Heart right ventricle (tissue), 16 donors: ENCODE measurements around the gene KIF25. TPM values are rescaled to one million over a fixed set of nuclear protein-coding genes. Genes with fewer than 3 reads are reported as not detected.

Experiments
- ATAC-seq, 8 donors: fragments of 200-7000 bp; cut with Tn5 transposase; one replicate each; pipeline ENCODE4 v1.9.1; 2020; ENCODE audit warnings: mild to moderate bottlenecking in 8 of 8, moderate library complexity in 8 of 8, moderate number of reproducible peaks in 1 of 8
- DNase-seq, 2 donors: peaks; one replicate each; pipeline ENCODE4 v3.0.0-alpha.2; 2020
- H3K27ac ChIP-seq, 10 donors: fragments of 200-600 bp; sonication (generic) in 2 of 10; one replicate each; pipeline versions ENCODE4 v1.5.0 to v1.8.0; 2020 to 2022; ENCODE audit warnings: mild to moderate bottlenecking in 3 of 10
- H3K27me3 ChIP-seq, 7 donors: fragments of 200-600 bp; one replicate each; pipeline ENCODE4 v1.8.0; 2021 to 2022; ENCODE audit warnings: mild to moderate bottlenecking in 2 of 7
- H3K36me3 ChIP-seq, 9 donors: fragments of 200-600 bp; sonication (generic) in 1 of 9; one replicate each; pipeline versions ENCODE4 v1.5.0 to v1.8.0; 2020 to 2022; ENCODE audit warnings: mild to moderate bottlenecking in 2 of 9
- H3K4me1 ChIP-seq, 9 donors: fragments of 200-600 bp; sonication (generic) in 1 of 9; one replicate each; pipeline versions ENCODE4 v1.5.0 to v1.8.0; 2020 to 2022; ENCODE audit warnings: mild to moderate bottlenecking in 4 of 9
- H3K4me3 ChIP-seq, 10 donors: fragments of 200-600 bp; sonication (generic) in 2 of 10; one replicate each; pipeline versions ENCODE4 v1.5.0 to v1.8.0; 2020 to 2022; ENCODE audit warnings: mild to moderate bottlenecking in 7 of 10, moderate library complexity in 2 of 10
- H3K9me3 ChIP-seq, 11 donors: fragments of 200-600 bp in 10 of 11; sonication (generic) in 2 of 11; one replicate each; pipeline versions ENCODE4 v1.5.0 to v1.8.0; 2013 to 2022; ENCODE audit warnings: mild to moderate bottlenecking in 2 of 11, control low read depth in 1 of 11, moderate library complexity in 1 of 11
- WGBS, 2 donors: extraction: QIAGEN DNeasy Blood & Tissue Kit; methylation state at CpG; one replicate each; pipeline ENCODE4 v1.1.7; 2013; ENCODE audit warnings: inconsistent platforms in 1 of 2; 5-methylcytosine and 5-hydroxymethylcytosine counted together
- intact Hi-C, 10 donors: fragments of 100-400 bp; cut with DNase I; formaldehyde crosslinking; loops; one replicate each; pipeline versions ENCODE4 v1.11.1 to v1.14.2; 2022
- polyA plus RNA-seq, 2 donors: library from polyadenylated mRNA; stranded (reverse); fragments of 200-250 nt; gene quantifications; one replicate each; pipeline ENCODE4 v1.2.3, GENCODE V29; 2013
- total RNA-seq, 10 donors: library from RNA; stranded (reverse); fragmentation: NEBNext Ultra II Directional in 3 of 10; extraction: Animal tissue kit (Norgen Biotek cat#: 25700) in 3 of 10; gene quantifications; one replicate each; pipeline versions ENCODE4 v1.2.1 to v1.2.4, GENCODE V29; 2021 to 2023
- TF ChIP-seq, protein P1 (sequence below), 9 donors: fragments of 200-600 bp; sonication (generic) in 2 of 9; IDR thresholded peaks; one replicate each; pipeline versions ENCODE4 v1.5.0 to v1.8.0; 2021 to 2022; ENCODE audit warnings: antibody characterized with exemption in 9 of 9, mild to moderate bottlenecking in 5 of 9, moderate library complexity in 1 of 9
- donor health status: Arrhythmogenic right ventricular cardiomyopathy.
- donor health status: ischemic (EF 13 %, LVEDD 7.1; RV severe dilation, severe dysfunction).
- donor health status: healthy with polysubstance abuse.
- donor health status: DM: no; HTN: yes; CAD: no.
- donor health status: DM: no; HTN: no; CAD: no.
- donor health status: ischemic (EF 25% LVEDD 6.9; RV normal size, moderate dysfunction).
- donor health status: ischemic (EF 25% LVEDD 5.7; RV mildly dilated, moderate dysfunction).
- donor health status: healthy.
- donor health status: DM: yes; HTN: yes; CAD: no.
- donor health status: Ischemic cardiomyopathy.
- donor health status: ischemic (EF 35%, LVEDD 5.7; RV mildly dilated, moderate dysfunction).
- donor health status: nonischemic (EF 11% LVEDD 7.7; RV severe dilation, severe dysfunction).
- donor health status: DM: yes; HTN: yes; CAD: no.
- donor health status: PGD.
- donor health status: ischemic (EF 29% LVEDD 5.4; RV normal size, mild dysfunction).
- donor health status: nonischemic (EF 23%, LVEDD 6.1; RV moderate dilation, normal function).

KIF25 gene
- total and polyA plus RNA-seq, 12 donors: 0.18 to 0.95 (median 0.39) TPM; not detected in 4

DNA sequence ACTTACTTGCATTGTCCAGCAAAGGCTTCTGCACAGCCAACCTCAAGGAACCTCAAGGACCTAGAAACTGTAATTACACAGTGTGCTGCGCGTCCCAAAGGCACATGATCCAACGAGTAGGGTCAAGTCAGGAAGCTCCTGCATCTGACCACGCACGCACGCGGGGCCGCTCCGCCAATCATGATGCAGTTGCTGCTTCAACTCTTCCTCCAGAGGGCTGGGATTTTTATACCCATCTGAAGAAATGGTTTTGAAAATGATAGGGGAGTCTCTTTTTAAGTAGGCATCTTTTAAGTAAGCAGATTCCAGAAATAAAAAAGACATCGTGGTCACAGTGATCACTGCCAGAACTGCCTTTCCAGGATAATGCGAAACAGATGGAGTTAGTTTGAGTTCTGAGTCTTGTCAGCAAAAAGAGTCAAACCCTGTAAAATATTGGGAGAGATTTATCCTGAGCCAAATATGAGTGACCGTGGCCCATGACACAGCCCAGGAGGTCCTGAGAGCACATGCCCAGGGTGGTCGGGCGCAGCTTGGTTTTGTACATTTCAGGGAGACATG is 34.0 kb downstream of the KIF25 start:
- peaks cover 0 to 18% (median 0%) of the 10 kb centered on the region in 7 donors for H3K27me3 ChIP-seq
- no peaks in the 10 kb centered on the region for H3K36me3 ChIP-seq
- TF ChIP-seq, protein P1, sequence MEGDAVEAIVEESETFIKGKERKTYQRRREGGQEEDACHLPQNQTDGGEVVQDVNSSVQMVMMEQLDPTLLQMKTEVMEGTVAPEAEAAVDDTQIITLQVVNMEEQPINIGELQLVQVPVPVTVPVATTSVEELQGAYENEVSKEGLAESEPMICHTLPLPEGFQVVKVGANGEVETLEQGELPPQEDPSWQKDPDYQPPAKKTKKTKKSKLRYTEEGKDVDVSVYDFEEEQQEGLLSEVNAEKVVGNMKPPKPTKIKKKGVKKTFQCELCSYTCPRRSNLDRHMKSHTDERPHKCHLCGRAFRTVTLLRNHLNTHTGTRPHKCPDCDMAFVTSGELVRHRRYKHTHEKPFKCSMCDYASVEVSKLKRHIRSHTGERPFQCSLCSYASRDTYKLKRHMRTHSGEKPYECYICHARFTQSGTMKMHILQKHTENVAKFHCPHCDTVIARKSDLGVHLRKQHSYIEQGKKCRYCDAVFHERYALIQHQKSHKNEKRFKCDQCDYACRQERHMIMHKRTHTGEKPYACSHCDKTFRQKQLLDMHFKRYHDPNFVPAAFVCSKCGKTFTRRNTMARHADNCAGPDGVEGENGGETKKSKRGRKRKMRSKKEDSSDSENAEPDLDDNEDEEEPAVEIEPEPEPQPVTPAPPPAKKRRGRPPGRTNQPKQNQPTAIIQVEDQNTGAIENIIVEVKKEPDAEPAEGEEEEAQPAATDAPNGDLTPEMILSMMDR (IDR thresholded peaks at IDR 0.05): no peak
- H3K4me3 ChIP-seq: no peak overlapping the region
- H3K4me1 ChIP-seq: peaks cover 0 to 68% (median 52%) of the 10 kb centered on the region in 9 donors
- 54 to 67% methylated on average over 14 of the region's 14 CpGs for WGBS, 2 donors
- intact Hi-C loops: loop anchor here in 5 of 10 donors (5.0 to 10.0 kb wide), 5 partner anchors 39 to 97 kb away; no protein-coding TSS in a partner anchor
- peak in 7 of 8 donors; percentile 18 to 47 (median 26) for ATAC-seq
- H3K27ac ChIP-seq: peak overlapping the region; percentile 43 to 96 (median 80)
- H3K9me3 ChIP-seq: no peaks in the 10 kb centered on the region
- peak in 1 of 2 donors; percentile 61 for DNase-seq

DNA sequence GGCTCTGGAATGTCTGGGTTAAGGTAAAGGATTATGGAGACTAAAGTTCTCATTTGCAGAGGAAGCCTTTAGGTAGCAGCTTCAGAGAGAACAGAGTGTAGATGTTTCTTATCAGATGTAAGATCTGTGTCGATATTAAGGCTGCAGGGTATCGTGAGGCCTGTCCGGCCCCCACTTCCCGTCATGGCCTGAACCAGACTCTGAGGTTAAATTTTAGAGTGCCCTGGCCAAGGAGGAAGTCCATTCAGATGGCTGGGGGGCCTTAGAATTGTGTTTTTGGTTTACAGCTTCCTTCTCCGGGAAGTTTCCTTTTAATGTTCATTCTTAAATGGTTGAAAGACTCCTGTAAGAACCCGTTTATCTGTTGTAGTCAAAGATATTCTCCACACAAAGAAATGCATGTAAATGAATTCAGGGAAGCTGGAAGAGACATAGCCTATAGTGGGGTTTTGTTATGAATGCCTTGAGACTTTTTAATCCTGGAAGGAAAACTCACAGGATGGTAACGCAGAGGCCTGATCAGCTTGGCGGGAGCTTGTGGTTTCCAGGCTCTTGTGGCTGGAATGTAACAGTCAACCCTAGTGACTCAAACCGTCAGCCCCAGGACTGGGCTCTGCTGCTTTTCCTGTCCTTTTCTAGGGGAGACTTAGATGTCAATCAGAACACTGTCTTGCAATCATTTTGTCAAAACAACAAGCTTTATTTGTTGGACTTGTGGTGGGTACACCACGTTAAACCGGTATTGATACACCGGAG is 34.7 kb downstream of the KIF25 start:
- peaks cover 0 to 18% (median 0%) of the 10 kb centered on the region in 7 donors for H3K27me3 ChIP-seq
- intact Hi-C loops: loop anchor here in 5 of 10 donors (5.0 to 10.0 kb wide), 5 partner anchors 40 to 97 kb away; no protein-coding TSS in a partner anchor
- TF ChIP-seq, protein P1 (IDR thresholded peaks at IDR 0.05): peak in 1 of 9 donors; percentile 18
- peak overlapping the region; percentile 43 to 96 (median 80) for H3K27ac ChIP-seq
- no peak overlapping the region for H3K4me3 ChIP-seq
- 52 to 53% methylated on average over 12 of the region's 12 CpGs for WGBS, 2 donors
- DNase-seq (peak in 1 of 2 donors; percentile 27), ATAC-seq (peak in 6 of 8 donors; percentile 14 to 43 (median 34))
- no peaks in the 10 kb centered on the region for H3K9me3 ChIP-seq
- H3K36me3 ChIP-seq: no peaks in the 10 kb centered on the region
- peaks cover 0 to 75% (median 58%) of the 10 kb centered on the region in 9 donors for H3K4me1 ChIP-seq

GRCh38 chr6:168033791-168034190 is 36.3 kb downstream of the KIF25 start:
- H3K27ac ChIP-seq: peak overlapping the region in 7 of 10 donors; percentile 77 to 96 (median 92)
- intact Hi-C loops: loop anchor here in 5 of 10 donors (2.0 to 10.0 kb wide), 6 partner anchors 41 to 99 kb away; no protein-coding TSS in a partner anchor
- 95% methylated on average over 12 of the region's 12 CpGs for whole genome bisulfite sequencing, 2 donors
- ATAC-seq (no peak), DNase-seq (no peak)
- H3K4me1 ChIP-seq: peaks cover 0 to 87% (median 61%) of the 10 kb centered on the region in 9 donors
- peaks cover 0 to 10% (median 0%) of the 10 kb centered on the region in 11 donors for H3K9me3 ChIP-seq
- no peak overlapping the region for H3K4me3 ChIP-seq
- no peaks in the 10 kb centered on the region for H3K36me3 ChIP-seq
- peaks cover 0 to 18% (median 0%) of the 10 kb centered on the region in 7 donors for H3K27me3 ChIP-seq
- TF ChIP-seq, protein P1 (IDR thresholded peaks at IDR 0.05): no peak

- Histone ChIP-seq H3K4me3 (no peak overlapping the region), H3K4me1 (peaks cover 0 to 84% (median 61%) of the 10 kb centered on the region in 9 donors), H3K9me3 (peaks cover 0 to 17% (median 4%) of the 10 kb centered on the region in 11 donors), H3K36me3 (no peaks in the 10 kb centered on the region), H3K27ac (peak overlapping the region; percentile 77 to 96 (median 86)), H3K27me3 (peaks cover 0 to 18% (median 0%) of the 10 kb centered on the region in 7 donors)
- ATAC-seq: no peak
- TF ChIP-seq, protein P1 (IDR thresholded peaks at IDR 0.05): no peak
- DNase-seq: no peak
- intact Hi-C loops: loop anchor here in 5 of 10 donors (2.0 to 10.0 kb wide), 6 partner anchors 42 to 100 kb away; no protein-coding TSS in a partner anchor
- 86 to 92% methylated on average over 18 of the region's 18 CpGs for whole genome bisulfite sequencing, 2 donors
These were observed 37.1 kb downstream of the KIF25 start for GRCh38 chr6:168034537-168034936.
